HepG2 (cell line): ENCODE measurements around the gene UBE2M. TPM values are rescaled to one million over a fixed set of nuclear protein-coding genes. Genes with fewer than 3 reads are reported as not detected.
A peak's percentile ranks its signal among the peaks of the same experiment; 100 is the strongest.

Experiments used
- ATF1 ChIP-seq: IDR thresholded peaks from 2 replicates; pipeline ENCODE4 v1.6.1; 2016; ENCODE audit warnings: mild to moderate bottlenecking, control low read depth
- CBFB ChIP-seq: sonication (generic); formaldehyde crosslinking; IDR thresholded peaks from 2 replicates; pipeline ENCODE4 v1.4.0; 2020; ENCODE audit warnings: missing genetic modification reagents
- CREM ChIP-seq, 2 experiments: sonication (generic) in 1 of 2; formaldehyde crosslinking in 1 of 2; IDR thresholded peaks; 2 replicates each; pipeline versions ENCODE4 v1.4.0 to v1.6.1; 2016 to 2020; ENCODE audit warnings: antibody characterized with exemption in 1 of 2, mild to moderate bottlenecking in 1 of 2, missing genetic modification reagents in 1 of 2
- DMTF1 ChIP-seq: sonication (generic); formaldehyde crosslinking; IDR thresholded peaks from 2 replicates; pipeline ENCODE4 v1.4.0; 2020; ENCODE audit warnings: mild to moderate bottlenecking, missing genetic modification reagents
- DNMT1 ChIP-seq: sonication (generic); formaldehyde crosslinking; IDR thresholded peaks from 2 replicates; pipeline ENCODE4 v1.5.1; 2020; ENCODE audit warnings: mild to moderate bottlenecking, missing genetic modification reagents
- ESRRA ChIP-seq: sonication (generic); formaldehyde crosslinking; IDR thresholded peaks from 2 replicates; pipeline ENCODE4 v1.5.1; 2020; ENCODE audit warnings: mild to moderate bottlenecking, low read depth, missing genetic modification reagents
- FOXK1 ChIP-seq: sonication (generic); formaldehyde crosslinking; IDR thresholded peaks from 2 replicates; pipeline ENCODE4 v1.4.0; 2020; ENCODE audit warnings: low read depth, missing genetic modification reagents, borderline replicate concordance
- HES4 ChIP-seq: sonication (generic); formaldehyde crosslinking; IDR thresholded peaks from 2 replicates; pipeline ENCODE4 v1.9.0; 2021; ENCODE audit warnings: mild to moderate bottlenecking, missing genetic modification reagents, borderline replicate concordance
- HNRNPK ChIP-seq: fragments of 200-400 bp; formaldehyde crosslinking; IDR thresholded peaks from 2 replicates; pipeline ENCODE4 v1.6.1; 2018; ENCODE audit warnings: low read length, low read depth, moderate library complexity, mild to moderate bottlenecking; ENCODE audit not compliant: poor library complexity, severe bottlenecking
- HOXA5 ChIP-seq: sonication (generic); formaldehyde crosslinking; IDR thresholded peaks from 2 replicates; pipeline ENCODE4 v1.4.0; 2020; ENCODE audit warnings: missing genetic modification reagents
- IKZF5 ChIP-seq: IDR thresholded peaks from 2 replicates; pipeline ENCODE4 v1.6.1; 2018; ENCODE audit warnings: missing genetic modification reagents, mild to moderate bottlenecking, missing compliant biosample characterization
- JARID2 ChIP-seq: sonication (generic); formaldehyde crosslinking; IDR thresholded peaks from 2 replicates; pipeline ENCODE4 v1.8.1; 2023; ENCODE audit warnings: missing genetic modification reagents, inconsistent platforms; ENCODE audit not compliant: insufficient replicate concordance
- JUNB ChIP-seq: sonication (generic); formaldehyde crosslinking; IDR thresholded peaks from 2 replicates; pipeline ENCODE4 v1.8.0; 2022; ENCODE audit warnings: missing genetic modification reagents, mild to moderate bottlenecking, borderline replicate concordance
- KLF16 ChIP-seq, 2 experiments: sonication (generic) in 1 of 2; formaldehyde crosslinking in 1 of 2; IDR thresholded peaks; 2 replicates each; pipeline versions ENCODE4 v1.6.1 to v1.8.0; 2016 to 2023; ENCODE audit warnings: missing genetic modification reagents in 2 of 2, missing compliant biosample characterization in 1 of 2
- LBX2 ChIP-seq: sonication (generic); formaldehyde crosslinking; IDR thresholded peaks from 2 replicates; pipeline ENCODE4 v1.5.0; 2020; ENCODE audit warnings: missing genetic modification reagents, mild to moderate bottlenecking, borderline replicate concordance
- MIXL1 ChIP-seq: IDR thresholded peaks from 2 replicates; pipeline ENCODE4 v1.6.1; 2016
- NFE2L1 ChIP-seq: sonication (generic); formaldehyde crosslinking; IDR thresholded peaks from 2 replicates; pipeline ENCODE4 v1.4.0; 2020; ENCODE audit warnings: missing genetic modification reagents, mild to moderate bottlenecking, borderline replicate concordance
- PHF5A ChIP-seq: IDR thresholded peaks from one replicate; pipeline ENCODE4 v1.6.1; 2018; ENCODE audit warnings: low read depth, missing genetic modification reagents; ENCODE audit not compliant: unreplicated experiment
- TAF1 ChIP-seq: sonication (generic); formaldehyde crosslinking; IDR thresholded peaks from 2 replicates; pipeline ENCODE4 v1.4.0; 2020; ENCODE audit warnings: missing genetic modification reagents
- TEF ChIP-seq: sonication (generic); formaldehyde crosslinking; IDR thresholded peaks from 2 replicates; pipeline ENCODE4 v1.5.0; 2020; ENCODE audit warnings: missing genetic modification reagents
- THAP11 ChIP-seq: IDR thresholded peaks from 2 replicates; pipeline ENCODE4 v1.6.1; 2016; ENCODE audit warnings: missing biosample characterization, missing genetic modification reagents
- TMF1 ChIP-seq: sonication (generic); formaldehyde crosslinking; IDR thresholded peaks from 2 replicates; pipeline ENCODE4 v1.8.1; 2022; ENCODE audit warnings: low read depth, missing genetic modification reagents
- ZKSCAN1 ChIP-seq: fragments of 150-350 bp; IDR thresholded peaks from 2 replicates; pipeline ENCODE4 v1.6.1; 2014; ENCODE audit warnings: low read length
- ZNF224 ChIP-seq: sonication (generic); formaldehyde crosslinking; IDR thresholded peaks from 2 replicates; pipeline ENCODE4 v1.5.0; 2020; ENCODE audit warnings: mild to moderate bottlenecking, missing genetic modification reagents
- ZNF30 ChIP-seq: sonication (generic); formaldehyde crosslinking; IDR thresholded peaks from 2 replicates; pipeline ENCODE4 v1.5.0; 2020; ENCODE audit warnings: mild to moderate bottlenecking, missing genetic modification reagents
- ZNF558 ChIP-seq: sonication (generic); formaldehyde crosslinking; IDR thresholded peaks from 2 replicates; pipeline ENCODE4 v1.9.0; 2022; ENCODE audit warnings: mild to moderate bottlenecking, missing genetic modification reagents, borderline replicate concordance
- polyA plus RNA-seq, 8 experiments: library from polyadenylated mRNA; depleted of rRNA in 3 of 8; stranded (reverse) in 7 of 8; unstranded in 1 of 8; fragments of >200 nt; fragmentation: Illumina TruSeq in 4 of 8; extraction: Trizol in 4 of 8; gene quantifications; 2 replicates each; pipeline versions ENCODE4 v1.2.1 to v1.2.3, GENCODE V29; 2011 to 2016; ENCODE audit warnings: low read depth in 4 of 8, missing spikeins in 1 of 8, mixed read lengths in 1 of 8; ENCODE audit not compliant: insufficient read depth in 1 of 8
- total RNA-seq, 5 experiments: library from RNA; depleted of rRNA; stranded (reverse); fragments of >200 nt; fragmentation: Illumina TruSeq; extraction: Trizol; gene quantifications; 2 replicates each; pipeline ENCODE4 v1.2.3, GENCODE V29; 2016; ENCODE audit warnings: low read depth in 1 of 5

The UBE2M gene
- total and polyA plus RNA-seq, 2 of the 13 experiments (the other 11 are each of a cell fraction or from before 2014, with no cell fraction given), result 36.2 to 50.3 TPM

- TF ChIP-seq JUNB (CRISPR knock-in tag) (no peak), NFE2L1 (CRISPR knock-in tag) (no peak), ATF1 (CRISPR knock-in tag) (peak; percentile 96), TAF1 (peak; percentile 60; the same call in 1 of the 2 replicates), FOXK1 (CRISPR knock-in tag) (peak; percentile 62), THAP11 (CRISPR knock-in tag) (peak; percentile 97), MIXL1 (CRISPR knock-in tag) (0 out of 2 replicates have a peak, but pooled peaks have one; percentile 12), CREM (IDR thresholded peaks at IDR 0.05) (peak; percentile 96), CREM (CRISPR knock-in tag; IDR thresholded peaks at IDR 0.05) (peak; percentile 20; the same call in 1 of the 2 replicates), LBX2 (CRISPR knock-in tag) (0 out of 2 replicates have a peak, but pooled peaks have one; percentile 75), ESRRA (CRISPR knock-in tag) (0 out of 2 replicates have a peak, but pooled peaks have one; percentile 8), JARID2 (CRISPR knock-in tag) (no peak), DMTF1 (CRISPR knock-in tag) (no peak), DNMT1 (CRISPR knock-in tag) (no peak), ZNF558 (no peak; the same call in 1 of the 2 replicates), CBFB (CRISPR knock-in tag) (peak; percentile 74), KLF16 (CRISPR knock-in tag; IDR thresholded peaks at IDR 0.05) (no peak; a peak in 1 of 4 replicates), HES4 (CRISPR knock-in tag) (peak; percentile 82; the same call in 1 of the 2 replicates), ZNF30 (no peak), TEF (CRISPR knock-in tag) (no peak), ZNF224 (0 out of 2 replicates have a peak, but pooled peaks have one; percentile 74), ZKSCAN1 (no peak), PHF5A (CRISPR knock-in tag) (peak; percentile 56), TMF1 (CRISPR knock-in tag) (0 out of 2 replicates have a peak, but pooled peaks have one; percentile 37), IKZF5 (no peak), HOXA5 (CRISPR knock-in tag) (no peak), HNRNPK (peak; percentile 65)
Measured at GRCh38 chr19:58572818-58573657, 14.6 kb upstream of the UBE2M start, which contains the start of gene MZF1 (continued).
